GM12878 (cell line): Measurements from ENCODE around the gene UBTF. TPM values are rescaled to one million over a fixed set of nuclear protein-coding genes. Genes with fewer than 3 reads are reported as not detected.

Experiments
- ATAC-seq: fragments of 200-7000 bp; cut with Tn5 transposase; 3 replicates; pipeline ENCODE4 v1.9.1; 2020; ENCODE audit warnings: mild to moderate bottlenecking, moderate library complexity
- BruUV-seq: library from RNA; stranded (reverse); fragments of 400-500 nt; replicated peaks from 2 replicates; lab custom pipeline; 2021; lab: Mats Ljungman, UMichigan
- CTCF ChIA-PET: fragments of 300-600 bp; sonication (Branson Sonifier 250); formaldehyde crosslinking; extraction: SDS; loops from one replicate; lab custom pipeline; 2021; ENCODE audit warnings: inconsistent platforms; lab: Yijun Ruan, JAX
- POLR2A ChIA-PET: fragments of 350-600 bp; formaldehyde crosslinking; extraction: SDS; loops from one replicate; lab custom pipeline; 2021; ENCODE audit warnings: inconsistent platforms; lab: Charles Lee
- RAD21 ChIA-PET: fragments of 300-600 bp; sonication (Branson Sonifier 250); formaldehyde crosslinking; loops from one replicate; lab custom pipeline; 2023; ENCODE audit warnings: antibody characterized with exemption; ENCODE audit not compliant: unreplicated experiment; lab: Charles Lee
- SMC1A ChIA-PET: fragments of 300-600 bp; sonication (Branson Sonifier 250); formaldehyde crosslinking; loops from one replicate; lab custom pipeline; 2023; ENCODE audit not compliant: unreplicated experiment, uncharacterized antibody; lab: Charles Lee
- DNase-seq: peaks from one replicate; pipeline ENCODE4 v3.0.0-alpha.2; 2011; ENCODE audit warnings: low read depth, low spot score
- FAIRE-seq: peaks from 3 replicates; lab custom pipeline; 2011; peaks lifted over from hg19 to GRCh38; lab: Jason Lieb, UNC
- H2AFZ ChIP-seq: 2 replicates; pipeline ENCODE4 v1.6.0; 2011; ENCODE audit warnings: low read depth, low read length, control low read depth; ENCODE audit not compliant: control insufficient read depth
- H3K27ac ChIP-seq: 2 replicates; pipeline ENCODE4 v1.5.1; 2011; ENCODE audit warnings: control low read depth; ENCODE audit not compliant: control insufficient read depth, insufficient read depth
- H3K27me3 ChIP-seq, 2 experiments: replicated peaks in 1 of 2; 2 replicates each; pipeline versions ENCODE4 v1.6.0 to v1.6.1; 2011; ENCODE audit warnings: low read length in 1 of 2; ENCODE audit not compliant: control insufficient read depth in 2 of 2, insufficient read depth in 2 of 2
- H3K36me3 ChIP-seq, 2 experiments: 2 replicates each; pipeline ENCODE4 v1.5.1; 2011; ENCODE audit warnings: low read length in 1 of 2; ENCODE audit not compliant: control insufficient read depth in 2 of 2, insufficient read depth in 2 of 2
- H3K4me1 ChIP-seq: 2 replicates; pipeline ENCODE4 v1.6.1; 2011; ENCODE audit warnings: mild to moderate bottlenecking, low read length, moderate library complexity, mixed read lengths; ENCODE audit not compliant: control insufficient read depth, insufficient read depth
- H3K4me2 ChIP-seq: 2 replicates; pipeline ENCODE4 v1.6.0; 2011; ENCODE audit warnings: control low read depth; ENCODE audit not compliant: control insufficient read depth, insufficient read depth
- H3K4me3 ChIP-seq: fragments of 200-600 bp; sonication (generic); 2 replicates; pipeline ENCODE4 v1.5.1; 2016
- H3K79me2 ChIP-seq: 2 replicates; pipeline ENCODE4 v1.6.0; 2011; ENCODE audit warnings: low read length; ENCODE audit not compliant: control insufficient read depth, insufficient read depth
- H3K9ac ChIP-seq: 2 replicates; pipeline ENCODE4 v1.8.0; 2011; ENCODE audit warnings: low read length, control low read depth, mixed read lengths; ENCODE audit not compliant: control insufficient read depth, insufficient read depth
- H3K9me3 ChIP-seq: replicated peaks from 3 replicates; pipeline ENCODE4 v1.5.1; 2011; ENCODE audit warnings: mild to moderate bottlenecking, low read length; ENCODE audit not compliant: control insufficient read depth, insufficient read depth
- H4K20me1 ChIP-seq: 2 replicates; pipeline ENCODE4 v1.6.0; 2011; ENCODE audit not compliant: control insufficient read depth, insufficient read depth
- ATF3 ChIP-seq: IDR thresholded peaks from 2 replicates; pipeline ENCODE4 v1.6.1; 2011; ENCODE audit warnings: low read depth, mild to moderate bottlenecking, low read length, moderate library complexity, borderline replicate concordance; ENCODE audit errors: extremely low read depth
- CREM ChIP-seq: IDR thresholded peaks from 2 replicates; pipeline ENCODE4 v1.6.1; 2014; ENCODE audit warnings: antibody characterized with exemption, low read depth
- HDAC6 ChIP-seq: fragments of 200-600 bp; sonication (generic); IDR thresholded peaks from one replicate; pipeline ENCODE4 v1.8.0; 2017; ENCODE audit warnings: antibody characterized with exemption; ENCODE audit not compliant: unreplicated experiment
- IRF4 ChIP-seq: IDR thresholded peaks from 2 replicates; pipeline ENCODE4 v1.6.1; 2011; ENCODE audit warnings: low read depth, low read length
- NFYA ChIP-seq: IDR thresholded peaks from 2 replicates; pipeline ENCODE4 v1.6.1; 2011; ENCODE audit warnings: low read depth, mild to moderate bottlenecking, low read length, improper control_type of control experiment, borderline replicate concordance
- POU2F2 ChIP-seq: IDR thresholded peaks from 3 replicates; pipeline ENCODE4 v1.6.1; 2011; ENCODE audit warnings: low read depth, mild to moderate bottlenecking, low read length, borderline replicate concordance
- RELB ChIP-seq: fragments of 450-650 bp; IDR thresholded peaks from 2 replicates; pipeline ENCODE4 v1.6.1; 2017; ENCODE audit warnings: low read depth, mild to moderate bottlenecking, moderate library complexity
- SKIL ChIP-seq: fragments of 450-650 bp; IDR thresholded peaks from 2 replicates; pipeline ENCODE4 v1.6.1; 2017; ENCODE audit warnings: mild to moderate bottlenecking, low read depth, inconsistent platforms; ENCODE audit not compliant: poor library complexity, severe bottlenecking
- TAF1 ChIP-seq: IDR thresholded peaks from 2 replicates; pipeline ENCODE4 v1.6.1; 2011; ENCODE audit warnings: mild to moderate bottlenecking, low read depth, low read length, borderline replicate concordance
- WGBS: methylation state at CpG from one replicate; pipeline ENCODE4 v1.1.6; 2016; ENCODE audit warnings: low lambda C conversion rate; ENCODE audit not compliant: insufficient replicate concordance, insufficient coverage; ENCODE audit errors: missing lambda C conversion rate; 5-methylcytosine and 5-hydroxymethylcytosine counted together
- in situ Hi-C: fragments of 300-500 bp; cut with MboI; formaldehyde crosslinking; loops from 9 replicates; pipeline ENCODE4 v1.14.3; 2018; ENCODE audit warnings: mixed read lengths
- intact Hi-C: fragments of 100-400 bp; cut with micrococcal nuclease; formaldehyde crosslinking; loops from one replicate; pipeline ENCODE4 v1.14.2; 2022; ENCODE audit not compliant: unreplicated experiment
- polyA plus RNA-seq, 11 experiments: library from polyadenylated mRNA; depleted of rRNA in 4 of 11; unstranded in 6 of 11; stranded (reverse) in 5 of 11; fragments of >200 nt; fragmentation: Nextera tagmentation in 4 of 11; fragmentation: Illumina TruSeq in 1 of 11; extraction: Ambion mirVana in 4 of 11; extraction: Trizol in 1 of 11; gene quantifications; 1 replicate in 1 of 11; 2 replicates in 10 of 11; pipeline versions ENCODE4 v1.2.1 to v1.2.3, GENCODE V29; 2011 to 2016; ENCODE audit warnings: inconsistent platforms in 2 of 11, missing spikeins in 2 of 11, low read depth in 1 of 11
- total RNA-seq, 4 experiments: library from RNA; depleted of rRNA in 3 of 4; stranded (reverse); fragments of >200 nt in 3 of 4; fragmentation: Illumina TruSeq in 1 of 4; extraction: Trizol in 1 of 4; gene quantifications; 2 replicates each; pipeline versions ENCODE4 v1.2.1 to v1.2.3, GENCODE V29; 2013 to 2021
- TF ChIP-seq, protein P1 (sequence below): fragments of 450-650 bp; IDR thresholded peaks from 2 replicates; pipeline ENCODE4 v1.6.1; 2018; ENCODE audit warnings: borderline replicate concordance, mild to moderate bottlenecking; ENCODE audit not compliant: partially characterized antibody
- TF ChIP-seq, protein P2 (sequence below): fragments of 150-350 bp; IDR thresholded peaks from 2 replicates; pipeline ENCODE4 v1.6.1; 2016; ENCODE audit warnings: low read depth, low read length

UBTF gene
- total and polyA plus RNA-seq, 10 of the 15 experiments (the other 5 are each of a cell fraction or from before 2014, with no cell fraction given): 2.2 to 124 (median 79.6) TPM

GRCh38 chr17:44207319-44207718 lies 12.2 kb downstream of the UBTF start (continued):
- TF ChIP-seq, protein P1, sequence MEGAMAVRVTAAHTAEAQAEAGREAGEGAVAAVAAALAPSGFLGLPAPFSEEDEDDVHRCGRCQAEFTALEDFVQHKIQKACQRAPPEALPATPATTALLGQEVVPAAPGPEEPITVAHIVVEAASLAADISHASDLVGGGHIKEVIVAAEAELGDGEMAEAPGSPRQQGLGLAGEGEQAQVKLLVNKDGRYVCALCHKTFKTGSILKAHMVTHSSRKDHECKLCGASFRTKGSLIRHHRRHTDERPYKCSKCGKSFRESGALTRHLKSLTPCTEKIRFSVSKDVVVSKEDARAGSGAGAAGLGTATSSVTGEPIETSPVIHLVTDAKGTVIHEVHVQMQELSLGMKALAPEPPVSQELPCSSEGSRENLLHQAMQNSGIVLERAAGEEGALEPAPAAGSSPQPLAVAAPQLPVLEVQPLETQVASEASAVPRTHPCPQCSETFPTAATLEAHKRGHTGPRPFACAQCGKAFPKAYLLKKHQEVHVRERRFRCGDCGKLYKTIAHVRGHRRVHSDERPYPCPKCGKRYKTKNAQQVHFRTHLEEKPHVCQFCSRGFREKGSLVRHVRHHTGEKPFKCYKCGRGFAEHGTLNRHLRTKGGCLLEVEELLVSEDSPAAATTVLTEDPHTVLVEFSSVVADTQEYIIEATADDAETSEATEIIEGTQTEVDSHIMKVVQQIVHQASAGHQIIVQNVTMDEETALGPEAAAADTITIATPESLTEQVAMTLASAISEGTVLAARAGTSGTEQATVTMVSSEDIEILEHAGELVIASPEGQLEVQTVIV: no peak
- TF ChIP-seq, all 136 proteins: peak for 0

DNA sequence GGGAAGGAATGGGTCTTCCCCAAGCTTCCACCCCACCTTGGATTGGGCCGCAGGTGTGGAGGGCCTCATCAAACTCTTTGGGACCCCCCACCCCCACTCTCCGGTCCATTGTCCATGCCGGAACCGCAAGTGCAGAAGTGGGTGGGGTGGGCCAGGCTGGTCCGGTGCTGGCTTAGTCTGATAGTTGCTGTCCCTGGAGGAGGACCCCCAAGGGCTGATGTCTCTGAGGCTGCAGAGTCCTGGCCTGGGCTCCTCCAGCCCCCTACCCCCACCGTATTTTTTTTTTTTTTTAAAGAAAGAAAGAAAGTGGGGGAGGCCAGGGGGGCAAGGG lies 12.7 kb downstream of the UBTF start:
- BruUV-seq: no TSS peak
- no peak overlapping the region for H3K27ac ChIP-seq
- 100% methylated on average over 5 of the region's 6 CpGs for WGBS
- FAIRE-seq: no peak
- no peak overlapping the region for H3K9ac ChIP-seq
- no peaks in the 10 kb centered on the region for H3K27me3 ChIP-seq
- H4K20me1 ChIP-seq: peaks cover 2% of the 10 kb centered on the region; the same call in 1 of the 2 replicates
- no peak for ATAC-seq
- SMC1A ChIA-PET: interaction anchor here (0.9 kb wide), 1 partner anchor 154 kb away, joined by 3 read pairs; no protein-coding TSS in a partner anchor
- H3K9me3 ChIP-seq: no peaks in the 10 kb centered on the region
- no peak overlapping the region for H2AFZ ChIP-seq
- H3K4me1 ChIP-seq: peaks cover 22% of the 10 kb centered on the region
- H3K79me2 ChIP-seq: peaks cover 3% of the 10 kb centered on the region
- intact Hi-C loops (no loop called here), in situ Hi-C loops (loop anchor here (25.0 kb wide), 1 partner anchor 306 kb away; the partner anchor contains the start of gene GPATCH8)
- POLR2A ChIA-PET: interaction anchor here (0.5 to 0.8 kb wide), 3 partner anchors 12 to 155 kb away, joined by 3 to 5 read pairs (median 3); no protein-coding TSS in a partner anchor
- no peak overlapping the region for H3K4me3 ChIP-seq
- CTCF ChIA-PET: interaction anchor here (0.6 to 7.0 kb wide), 5 partner anchors 10 to 141 kb away, joined by 3 to 135 read pairs (median 3); partner anchors contain the start of gene GRN
- peaks cover 25 to 31% of the 10 kb centered on the region in 2 experiments; a peak in 3 of 4 replicates for H3K36me3 ChIP-seq
- H3K4me2 ChIP-seq: no peak overlapping the region
- RAD21 ChIA-PET: no interaction called here
- TF ChIP-seq, protein P2, sequence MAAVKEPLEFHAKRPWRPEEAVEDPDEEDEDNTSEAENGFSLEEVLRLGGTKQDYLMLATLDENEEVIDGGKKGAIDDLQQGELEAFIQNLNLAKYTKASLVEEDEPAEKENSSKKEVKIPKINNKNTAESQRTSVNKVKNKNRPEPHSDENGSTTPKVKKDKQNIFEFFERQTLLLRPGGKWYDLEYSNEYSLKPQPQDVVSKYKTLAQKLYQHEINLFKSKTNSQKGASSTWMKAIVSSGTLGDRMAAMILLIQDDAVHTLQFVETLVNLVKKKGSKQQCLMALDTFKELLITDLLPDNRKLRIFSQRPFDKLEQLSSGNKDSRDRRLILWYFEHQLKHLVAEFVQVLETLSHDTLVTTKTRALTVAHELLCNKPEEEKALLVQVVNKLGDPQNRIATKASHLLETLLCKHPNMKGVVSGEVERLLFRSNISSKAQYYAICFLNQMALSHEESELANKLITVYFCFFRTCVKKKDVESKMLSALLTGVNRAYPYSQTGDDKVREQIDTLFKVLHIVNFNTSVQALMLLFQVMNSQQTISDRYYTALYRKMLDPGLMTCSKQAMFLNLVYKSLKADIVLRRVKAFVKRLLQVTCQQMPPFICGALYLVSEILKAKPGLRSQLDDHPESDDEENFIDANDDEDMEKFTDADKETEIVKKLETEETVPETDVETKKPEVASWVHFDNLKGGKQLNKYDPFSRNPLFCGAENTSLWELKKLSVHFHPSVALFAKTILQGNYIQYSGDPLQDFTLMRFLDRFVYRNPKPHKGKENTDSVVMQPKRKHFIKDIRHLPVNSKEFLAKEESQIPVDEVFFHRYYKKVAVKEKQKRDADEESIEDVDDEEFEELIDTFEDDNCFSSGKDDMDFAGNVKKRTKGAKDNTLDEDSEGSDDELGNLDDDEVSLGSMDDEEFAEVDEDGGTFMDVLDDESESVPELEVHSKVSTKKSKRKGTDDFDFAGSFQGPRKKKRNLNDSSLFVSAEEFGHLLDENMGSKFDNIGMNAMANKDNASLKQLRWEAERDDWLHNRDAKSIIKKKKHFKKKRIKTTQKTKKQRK: no peak
- TF ChIP-seq IRF4: no peak
- no peak for TF ChIP-seq POU2F2
- no peak for TF ChIP-seq HDAC6
- TF ChIP-seq RELB: no peak
- no peak for TF ChIP-seq CREM
- no peak for TF ChIP-seq NFYA
- TF ChIP-seq ATF3: no peak
- TF ChIP-seq TAF1: no peak
- TF ChIP-seq SKIL: no peak
- no peak for DNase-seq
